Measurements from ENCODE around the gene PRDM11.

The PRDM11 gene

DNA sequence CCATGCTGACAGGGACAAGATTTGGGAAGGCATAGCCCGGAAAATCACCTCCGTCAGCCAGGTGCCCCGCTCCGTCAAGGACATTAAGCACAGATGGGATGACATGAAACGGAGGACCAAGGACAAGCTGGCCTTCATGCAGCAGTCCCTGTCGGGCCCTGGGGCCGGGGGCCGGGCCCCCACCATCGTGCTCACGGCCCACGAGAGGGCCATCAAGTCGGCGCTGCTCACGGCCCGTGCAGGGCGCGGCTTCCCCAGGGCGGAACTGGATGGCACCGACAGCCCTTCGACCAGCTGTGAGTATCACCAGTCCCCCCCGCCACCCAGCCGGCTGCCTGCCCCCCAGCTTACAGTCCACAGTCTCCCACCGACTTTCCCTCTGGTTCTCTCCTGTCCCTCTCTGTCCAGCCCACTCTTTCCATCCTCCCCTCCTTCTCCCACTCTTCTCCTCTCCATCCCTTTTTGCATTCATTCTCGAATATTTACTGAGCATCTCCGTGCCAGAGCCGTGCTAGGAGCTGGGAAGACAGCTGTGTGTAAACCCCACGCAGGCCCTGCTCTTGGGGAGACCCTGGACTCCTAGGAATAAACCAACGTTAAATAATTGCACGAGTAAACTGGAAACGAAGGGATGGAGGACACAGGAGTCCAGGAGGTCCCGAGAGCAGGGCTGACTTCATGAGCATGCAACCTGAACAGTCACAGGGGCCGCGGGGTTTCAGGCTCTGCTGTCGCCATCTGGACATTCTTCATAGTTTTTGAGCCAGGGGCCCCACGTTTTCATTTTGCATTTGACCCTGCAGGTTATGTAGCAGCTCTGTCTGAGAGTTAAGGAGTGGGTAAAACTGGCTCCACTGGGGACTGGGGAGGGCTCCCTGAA, 62.8 kb downstream of the PRDM11 start:
- DNase-seq (ENCODE audit: low read depth in 2 of 2) = no peak

DNA sequence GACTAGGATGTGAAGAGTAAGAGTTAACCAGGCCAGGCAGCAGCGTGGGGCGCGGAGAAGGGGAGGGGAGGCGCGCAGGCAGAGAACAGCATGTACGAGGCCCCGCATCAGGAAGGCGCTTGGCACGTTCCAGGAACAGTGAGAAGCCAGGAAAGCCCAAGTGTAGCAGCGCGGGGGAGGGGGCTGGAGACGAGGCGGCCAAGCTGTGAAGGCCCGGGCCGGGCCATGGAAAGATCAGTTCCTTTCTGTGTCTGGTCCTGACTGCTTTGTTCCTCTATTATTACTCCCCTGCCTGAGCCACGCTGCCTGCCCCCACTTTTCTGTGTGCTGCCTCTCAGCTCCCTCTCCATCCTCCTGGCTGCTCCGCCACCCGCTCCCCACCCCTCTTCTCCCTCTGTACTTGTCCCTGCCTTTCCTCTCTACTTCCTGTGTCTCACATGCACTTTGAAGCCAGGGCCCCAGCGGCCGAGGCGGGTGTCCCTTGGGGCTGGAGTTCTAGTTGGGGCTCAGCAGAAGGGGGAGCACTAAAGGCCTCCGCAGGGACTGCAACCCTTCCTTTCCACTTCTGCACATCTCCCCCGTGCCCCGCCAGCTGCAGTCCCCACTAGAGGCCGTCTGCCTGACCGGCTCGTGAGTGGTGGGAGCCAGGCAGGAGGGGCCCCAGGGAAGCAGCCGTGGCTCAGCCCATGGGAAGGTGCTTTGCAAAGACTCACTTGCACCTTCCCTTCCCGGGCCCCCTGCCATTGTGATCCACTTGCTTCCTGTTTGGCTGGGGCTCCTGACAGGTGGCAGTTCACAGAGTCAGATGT, 63.7 kb downstream of the PRDM11 start:
- DNase-seq (ENCODE audit: low read depth in 2 of 2) = no peak

- no peak for DNase-seq (ENCODE audit: low read depth in 2 of 2)
Measured at GRCh38 chr11:45210846-45211245, 64.4 kb downstream of the PRDM11 start.

- DNase-seq (ENCODE audit: low read depth in 2 of 2) = no peak
Measured at GRCh38 chr11:45211732-45212131, 65.3 kb downstream of the PRDM11 start.

DNA sequence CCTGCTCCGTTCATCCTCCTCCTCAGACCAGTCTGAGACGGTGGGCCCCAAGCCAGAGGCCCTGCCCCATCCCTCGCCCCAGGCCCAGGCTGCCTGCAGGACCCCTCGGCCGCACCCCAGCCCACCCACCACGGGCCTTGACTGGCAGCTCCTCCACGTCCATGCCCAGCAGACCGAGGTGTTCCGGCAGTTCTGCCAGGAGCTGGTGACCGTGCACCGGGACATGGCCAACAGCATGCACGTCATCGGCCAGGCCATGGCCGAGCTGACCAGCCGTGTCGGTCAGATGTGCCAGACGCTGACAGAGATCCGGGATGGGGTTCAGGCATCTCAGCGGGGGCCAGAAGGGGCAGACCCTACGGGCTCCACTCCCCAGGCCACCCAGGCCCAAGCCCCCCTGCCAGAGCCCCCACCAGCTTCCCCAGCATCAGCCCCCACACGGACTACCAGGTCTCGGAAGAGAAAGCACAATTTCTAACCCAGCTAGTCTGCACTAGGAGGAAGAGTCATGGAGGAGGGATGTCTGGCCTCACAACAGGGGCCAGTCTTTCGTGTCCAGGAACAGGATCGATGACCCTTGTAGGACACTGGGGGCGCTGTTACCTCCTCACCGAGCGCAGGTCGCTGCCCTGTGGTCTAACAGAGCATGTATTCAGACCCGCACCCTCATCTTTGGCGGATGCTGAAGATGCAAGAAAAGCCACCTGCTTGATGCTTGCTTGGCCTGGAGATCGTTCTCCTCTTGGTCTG, 66.3 kb downstream of the PRDM11 start:
- no peak for DNase-seq (ENCODE audit: low read depth in 2 of 2)

- DNase-seq (ENCODE audit: low read depth in 2 of 2) = no peak
Measured at GRCh38 chr11:45213316-45213665, 66.9 kb downstream of the PRDM11 start.

GRCh38 chr11:45213717-45214116, 67.3 kb downstream of the PRDM11 start:
- DNase-seq (ENCODE audit: low read depth in 2 of 2) = no peak

DNA sequence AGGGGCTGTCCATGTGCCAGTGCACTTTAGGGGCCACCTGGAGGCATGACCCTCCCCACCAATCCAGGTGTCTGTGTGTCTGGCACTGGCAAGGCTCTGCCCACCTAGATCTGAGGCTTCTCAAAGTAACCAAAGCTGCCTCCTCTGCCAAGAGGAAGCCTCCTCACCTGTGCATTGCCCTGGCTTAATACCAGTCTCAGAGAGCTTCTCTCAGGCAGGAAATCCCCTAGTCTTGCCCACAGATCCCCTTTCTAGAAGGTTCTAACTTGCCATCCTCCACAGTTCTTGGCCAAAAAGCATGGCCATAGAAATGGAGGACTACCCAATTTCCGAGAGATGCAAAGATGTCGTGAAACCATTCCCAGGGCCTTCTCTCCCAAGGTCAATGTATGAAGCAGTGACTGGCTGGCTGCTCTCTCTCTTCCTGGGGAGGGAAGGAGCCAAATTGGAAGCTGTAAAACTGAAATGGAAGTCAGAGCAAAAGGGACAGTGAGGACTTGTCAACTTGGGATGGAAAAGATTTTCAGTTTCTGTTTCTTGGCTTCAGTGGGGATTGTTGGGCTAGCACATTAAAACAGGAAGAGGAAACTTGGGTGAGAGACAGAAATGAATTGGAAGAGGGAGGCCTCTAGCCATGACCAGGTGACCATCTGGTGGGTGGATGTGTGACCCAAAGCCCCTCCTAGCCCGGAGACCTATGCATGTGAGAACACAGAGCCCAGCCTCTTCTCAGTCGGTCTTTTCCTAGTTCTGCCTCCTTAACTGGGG, 68.8 kb downstream of the PRDM11 start:
- no peak for DNase-seq (ENCODE audit: low read depth in 2 of 2)

- DNase-seq (ENCODE audit: low read depth in 2 of 2) = no peak
Measured at GRCh38 chr11:45216031-45216430, 69.6 kb downstream of the PRDM11 start.

DNA sequence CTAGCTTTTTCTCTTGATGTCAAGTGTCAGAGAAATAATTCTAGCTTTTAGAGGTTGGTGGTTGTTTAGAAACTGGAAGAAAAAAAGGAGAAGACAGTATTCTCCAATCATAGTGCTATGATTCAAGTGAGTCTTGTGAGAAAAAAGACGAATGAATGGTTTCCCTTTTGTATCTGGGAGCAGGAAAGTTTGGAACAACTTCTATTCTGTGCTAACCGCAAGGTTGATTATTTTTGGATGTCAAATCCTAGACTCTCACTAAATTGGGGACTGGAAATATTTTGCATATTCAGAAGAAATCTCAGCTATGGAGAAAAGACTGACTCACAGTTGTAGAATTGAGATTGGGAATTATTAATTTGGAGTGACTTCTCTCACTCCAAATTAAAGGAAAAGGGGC, 70.5 kb downstream of the PRDM11 start:
- no peak for DNase-seq (ENCODE audit: low read depth in 2 of 2)

- DNase-seq (ENCODE audit: low read depth in 2 of 2) = no peak
Measured at GRCh38 chr11:45217991-45218390, 71.6 kb downstream of the PRDM11 start.

DNA sequence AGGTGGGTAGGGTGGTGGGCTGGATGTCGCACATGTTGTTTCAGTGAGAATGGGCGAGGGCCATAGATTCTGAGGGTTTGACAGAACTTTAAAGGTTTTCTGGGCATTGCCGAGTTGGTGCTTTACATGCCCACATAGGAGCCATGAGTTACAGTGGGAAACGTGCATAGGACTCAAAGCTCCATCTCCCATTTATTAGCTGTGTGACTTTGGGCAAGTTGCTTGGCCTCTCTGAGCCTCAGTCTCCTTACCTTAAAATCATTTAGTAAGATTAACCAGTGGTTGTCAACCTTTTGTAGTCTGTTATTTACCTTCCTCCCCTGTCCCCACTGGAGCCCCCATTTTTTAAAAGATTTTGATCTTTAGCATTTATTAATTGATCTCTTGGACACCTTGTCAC, 72.3 kb downstream of the PRDM11 start:
- no peak for DNase-seq (ENCODE audit: low read depth in 2 of 2)

GRCh38 chr11:45219411-45219810, 73.0 kb downstream of the PRDM11 start:
- no peak for DNase-seq (ENCODE audit: low read depth in 2 of 2)

DNA sequence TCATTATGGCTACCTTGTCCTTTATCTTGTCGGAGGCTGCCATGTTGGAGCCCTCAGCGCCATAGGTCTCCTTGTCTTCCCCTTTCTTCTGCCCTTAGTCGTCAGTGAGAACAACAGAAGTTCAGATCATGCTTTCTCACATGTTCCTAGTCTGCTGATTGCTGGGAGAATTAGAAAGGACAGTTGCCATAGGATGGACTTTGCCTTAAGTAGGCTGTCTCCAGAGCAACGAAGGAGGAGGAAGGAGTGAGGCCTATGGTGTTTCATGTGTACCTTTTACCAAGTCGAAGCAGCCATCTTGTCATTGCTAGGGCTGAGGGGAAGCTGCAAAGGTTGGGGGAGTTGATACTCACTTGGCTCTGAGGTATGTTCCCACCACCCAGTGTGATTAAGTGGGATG, 77.1 kb downstream of the PRDM11 start:
- DNase-seq (ENCODE audit: low read depth in 2 of 2) = no peak

GRCh38 chr11:45224766-45225165, 78.3 kb downstream of the PRDM11 start:
- DNase-seq (ENCODE audit: low read depth in 2 of 2) = no peak

DNA sequence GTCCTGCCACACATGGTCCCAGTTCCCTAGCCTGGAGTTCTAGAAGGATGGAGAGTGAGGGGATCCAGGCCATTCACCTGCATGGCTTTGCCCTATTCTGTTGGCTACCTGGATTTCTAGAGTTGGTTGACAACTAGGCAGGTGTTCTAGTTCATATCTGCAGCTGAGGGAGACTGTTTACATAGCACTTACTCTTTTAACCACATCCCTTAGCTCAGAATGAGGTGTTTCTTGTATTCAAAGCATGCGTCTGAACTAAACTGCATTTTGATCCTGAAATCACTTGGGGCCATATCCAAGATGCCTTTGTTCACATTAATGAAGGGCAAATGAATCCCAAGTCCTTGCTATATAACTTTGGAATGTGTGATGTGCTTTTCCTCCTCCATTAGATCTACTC, 78.8 kb downstream of the PRDM11 start:
- DNase-seq (ENCODE audit: low read depth in 2 of 2) = no peak

DNA sequence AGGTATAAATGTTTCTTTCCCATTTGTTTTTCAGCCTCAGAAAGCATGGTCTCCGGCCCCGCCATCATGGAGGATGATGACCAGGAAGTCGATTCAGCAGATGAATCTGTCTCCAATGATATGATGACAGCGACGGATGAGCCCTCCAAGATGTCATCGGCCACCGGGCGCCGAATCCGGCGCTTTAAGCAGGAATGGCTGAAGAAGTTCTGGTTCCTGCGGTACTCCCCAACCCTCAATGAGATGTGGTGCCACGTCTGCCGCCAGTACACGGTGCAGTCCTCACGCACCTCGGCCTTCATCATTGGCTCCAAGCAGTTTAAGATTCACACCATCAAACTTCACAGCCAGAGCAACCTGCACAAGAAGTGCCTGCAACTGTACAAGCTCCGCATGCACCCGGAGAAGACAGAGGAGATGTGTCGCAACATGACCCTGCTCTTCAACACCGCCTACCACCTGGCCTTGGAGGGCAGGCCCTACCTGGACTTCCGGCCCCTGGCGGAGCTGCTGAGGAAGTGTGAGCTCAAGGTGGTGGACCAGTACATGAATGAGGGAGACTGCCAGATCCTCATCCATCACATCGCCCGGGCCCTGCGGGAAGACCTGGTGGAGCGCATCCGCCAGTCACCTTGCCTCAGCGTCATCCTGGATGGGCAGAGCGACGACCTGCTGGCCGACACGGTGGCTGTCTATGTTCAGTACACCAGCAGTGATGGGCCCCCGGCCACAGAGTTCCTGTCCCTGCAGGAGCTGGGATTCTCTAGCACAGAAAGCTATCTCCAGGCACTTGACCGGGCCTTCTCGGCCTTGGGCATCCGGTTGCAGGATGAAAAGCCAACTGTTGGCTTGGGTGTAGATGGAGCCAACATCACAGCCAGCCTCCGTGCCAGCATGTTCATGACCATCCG, 79.8 kb downstream of the PRDM11 start:
- no peak for DNase-seq (ENCODE audit: low read depth in 2 of 2)

DNA sequence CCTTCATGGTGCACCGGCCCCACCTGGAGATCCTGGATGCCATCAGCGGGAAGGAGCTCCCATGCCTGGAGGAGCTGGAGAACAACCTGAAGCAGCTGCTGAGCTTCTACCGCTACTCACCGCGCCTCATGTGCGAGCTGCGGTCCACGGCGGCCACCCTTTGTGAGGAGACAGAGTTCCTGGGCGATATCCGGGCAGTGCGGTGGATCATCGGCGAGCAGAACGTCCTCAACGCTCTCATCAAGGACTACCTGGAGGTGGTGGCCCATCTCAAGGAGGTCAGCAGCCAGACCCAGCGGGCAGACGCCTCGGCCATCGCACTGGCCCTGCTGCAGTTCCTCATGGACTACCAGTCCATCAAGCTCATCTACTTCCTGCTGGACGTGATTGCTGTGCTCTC, 80.5 kb downstream of the PRDM11 start:
- DNase-seq (ENCODE audit: low read depth in 2 of 2) = no peak

GRCh38 chr11:45227836-45228235, 81.4 kb downstream of the PRDM11 start:
- DNase-seq (ENCODE audit: low read depth in 2 of 2) = no peak

- DNase-seq (ENCODE audit: low read depth in 2 of 2) = no peak
Measured at GRCh38 chr11:45229401-45230020, 83.1 kb downstream of the PRDM11 start.

Data from stimulated activated CD4-positive, alpha-beta T cell treated with anti-CD3 and anti-CD28 coated beads, Interleukin-4, amount 100 ng/mL, for 48 hours (primary cell).